Activated CD4-positive, alpha-beta T cell treated with anti-CD3 and anti-CD28 coated beads, Interleukin-2, amount 10 ng/mL, durations not matched to agents 7 days and 5 days (primary cell): ENCODE measurements around the gene DCAKD. TPM values are rescaled to one million over a fixed set of nuclear protein-coding genes. Genes with fewer than 3 reads are reported as not detected.

Experiments used
- CTCF ChIA-PET: fragments of 350-600 bp; sonication (Branson Sonifier 250); formaldehyde crosslinking; loops from one replicate; lab custom pipeline; 2021; ENCODE audit warnings: antibody characterized with exemption; lab: Charles Lee
- POLR2A ChIA-PET: fragments of 350-600 bp; sonication (Branson Sonifier 250); formaldehyde crosslinking; loops from one replicate; lab custom pipeline; 2021; ENCODE audit warnings: antibody characterized with exemption; lab: Charles Lee
- DNase-seq: peaks from one replicate; pipeline ENCODE4 v3.0.0-alpha.2; 2020
- H3K27ac Mint-ChIP-seq: one replicate; pipeline ENCODE4 v1.8.0; 2021; ENCODE audit warnings: mild to moderate bottlenecking, moderate library complexity, mixed read lengths
- H3K27me3 Mint-ChIP-seq: one replicate; pipeline ENCODE4 v1.8.0; 2021; ENCODE audit warnings: mixed read lengths
- H3K36me3 Mint-ChIP-seq: one replicate; pipeline ENCODE4 v1.8.0; 2021; ENCODE audit warnings: low read depth, mixed read lengths
- H3K4me1 Mint-ChIP-seq: one replicate; pipeline ENCODE4 v1.8.0; 2021; ENCODE audit warnings: mixed read lengths
- H3K4me3 Mint-ChIP-seq: one replicate; pipeline ENCODE4 v1.8.0; 2021; ENCODE audit warnings: mild to moderate bottlenecking, moderate library complexity, mixed read lengths
- H3K9me3 Mint-ChIP-seq: one replicate; pipeline ENCODE4 v1.8.0; 2021; ENCODE audit warnings: mixed read lengths
- total RNA-seq, 2 experiments: library from RNA; stranded (reverse); gene quantifications; one replicate each; pipeline ENCODE4 v1.2.3, GENCODE V29; 2021

Gene DCAKD
- total RNA-seq, 2 experiments from 2014 or later, result 36.5 to 38.6 TPM

- POLR2A ChIA-PET, result interaction anchor here (0.6 kb wide), 1 partner anchor 74 kb away, joined by 3 read pairs; no protein-coding TSS in a partner anchor
- CTCF ChIA-PET, result interaction anchor here (0.9 to 3.0 kb wide), 23 partner anchors 10 to 155 kb away, joined by 3 to 14 read pairs (median 4); partner anchors contain the start of genes ACBD4 and EFTUD2
- Mint-ChIP-seq H3K4me1 (peaks cover 21% of the 10 kb centered on the region), H3K27ac (no peak overlapping the region), H3K36me3 (peaks cover 16% of the 10 kb centered on the region), H3K9me3 (no peaks in the 10 kb centered on the region), H3K27me3 (peaks cover 33% of the 10 kb centered on the region), H3K4me3 (no peak overlapping the region)
- DNase-seq, result peak; percentile 63
Observed at GRCh38 chr17:45021607-45022287, 29.7 kb downstream of the DCAKD start.

- no peak overlapping the region for H3K4me3 Mint-ChIP-seq
- peaks cover 21% of the 10 kb centered on the region for H3K4me1 Mint-ChIP-seq
- DNase-seq, result no peak
- H3K9me3 Mint-ChIP-seq, result no peaks in the 10 kb centered on the region
- ChIA-PET POLR2A (interaction anchor here (0.6 kb wide), 1 partner anchor 292 kb away, joined by 3 read pairs; no protein-coding TSS in a partner anchor), CTCF (interaction anchor here (0.7 to 3.0 kb wide), 21 partner anchors 9 to 238 kb away, joined by 3 to 14 read pairs (median 4); partner anchors contain the start of gene ACBD4)
- H3K27ac Mint-ChIP-seq, result no peak overlapping the region
- H3K27me3 Mint-ChIP-seq, result peaks cover 34% of the 10 kb centered on the region
- H3K36me3 Mint-ChIP-seq, result peaks cover 12% of the 10 kb centered on the region
Observed at GRCh38 chr17:45020354-45021138, 30.9 kb downstream of the DCAKD start.

GRCh38 chr17:45018848-45019711 lies 32.4 kb downstream of the DCAKD start:
- ChIA-PET POLR2A (no interaction called here), CTCF (interaction anchor here (0.7 to 1.9 kb wide), 11 partner anchors 10 to 240 kb away, joined by 3 to 6 read pairs (median 4); no protein-coding TSS in a partner anchor)
- no peaks in the 10 kb centered on the region for H3K9me3 Mint-ChIP-seq
- peaks cover 34% of the 10 kb centered on the region for H3K27me3 Mint-ChIP-seq
- peaks cover 11% of the 10 kb centered on the region for H3K36me3 Mint-ChIP-seq
- peak; percentile 29 for DNase-seq
- H3K4me1 Mint-ChIP-seq, result peaks cover 21% of the 10 kb centered on the region
- H3K27ac Mint-ChIP-seq, result peak overlapping the region; percentile 19
- peak overlapping the region; percentile 76 for H3K4me3 Mint-ChIP-seq

GRCh38 chr17:45018514-45018847 lies 33.0 kb downstream of the DCAKD start:
- DNase-seq, result no peak
- ChIA-PET POLR2A (no interaction called here), CTCF (interaction anchor here (0.8 to 1.9 kb wide), 4 partner anchors 9 to 99 kb away, joined by 3 to 6 read pairs (median 4); no protein-coding TSS in a partner anchor)
- Mint-ChIP-seq H3K27me3 (peaks cover 34% of the 10 kb centered on the region), H3K36me3 (peaks cover 8% of the 10 kb centered on the region), H3K9me3 (no peaks in the 10 kb centered on the region), H3K27ac (no peak overlapping the region), H3K4me3 (peak overlapping the region; percentile 76), H3K4me1 (peaks cover 21% of the 10 kb centered on the region)

GRCh38 chr17:45016823-45017222 lies 34.6 kb downstream of the DCAKD start:
- Mint-ChIP-seq H3K4me1 (peaks cover 21% of the 10 kb centered on the region), H3K27me3 (peaks cover 34% of the 10 kb centered on the region), H3K4me3 (no peak overlapping the region), H3K36me3 (peaks cover 8% of the 10 kb centered on the region), H3K27ac (no peak overlapping the region), H3K9me3 (no peaks in the 10 kb centered on the region)
- ChIA-PET CTCF (no interaction called here), POLR2A (no interaction called here)
- DNase-seq, result no peak

GRCh38 chr17:45016237-45016636 lies 35.2 kb downstream of the DCAKD start:
- POLR2A ChIA-PET, result no interaction called here
- CTCF ChIA-PET, result interaction anchor here (0.6 kb wide), 1 partner anchor 156 kb away, joined by 3 read pairs; no protein-coding TSS in a partner anchor
- Mint-ChIP-seq H3K27ac (no peak overlapping the region), H3K4me1 (peaks cover 18% of the 10 kb centered on the region), H3K36me3 (peaks cover 8% of the 10 kb centered on the region), H3K4me3 (no peak overlapping the region), H3K27me3 (peaks cover 31% of the 10 kb centered on the region), H3K9me3 (no peaks in the 10 kb centered on the region)
- no peak for DNase-seq

GRCh38 chr17:45013021-45013997 lies 38.1 kb downstream of the DCAKD start:
- peaks cover under 1% of the 10 kb centered on the region for H3K4me1 Mint-ChIP-seq
- DNase-seq, result no peak
- peaks cover 8% of the 10 kb centered on the region for H3K27me3 Mint-ChIP-seq
- CTCF ChIA-PET, result interaction anchor here (0.6 to 2.4 kb wide), 3 partner anchors 9 to 93 kb away, joined by 3 to 6 read pairs (median 5); no protein-coding TSS in a partner anchor
- no peaks in the 10 kb centered on the region for H3K9me3 Mint-ChIP-seq
- POLR2A ChIA-PET, result no interaction called here
- H3K36me3 Mint-ChIP-seq, result no peaks in the 10 kb centered on the region
- H3K27ac Mint-ChIP-seq, result no peak overlapping the region
- H3K4me3 Mint-ChIP-seq, result no peak overlapping the region

- CTCF ChIA-PET, result interaction anchor here (0.7 to 2.4 kb wide), 4 partner anchors 8 to 91 kb away, joined by 3 to 6 read pairs (median 5); no protein-coding TSS in a partner anchor
- no peak for DNase-seq
- H3K27ac Mint-ChIP-seq, result no peak overlapping the region
- no peaks in the 10 kb centered on the region for H3K9me3 Mint-ChIP-seq
- H3K36me3 Mint-ChIP-seq, result no peaks in the 10 kb centered on the region
- H3K4me1 Mint-ChIP-seq, result no peaks in the 10 kb centered on the region
- POLR2A ChIA-PET, result no interaction called here
- peaks cover 11% of the 10 kb centered on the region for H3K27me3 Mint-ChIP-seq
- no peak overlapping the region for H3K4me3 Mint-ChIP-seq
Observed at GRCh38 chr17:45011767-45012166, 39.7 kb downstream of the DCAKD start.

GRCh38 chr17:45009676-45010467 lies 41.6 kb downstream of the DCAKD start:
- H3K9me3 Mint-ChIP-seq, result no peaks in the 10 kb centered on the region
- no peak overlapping the region for H3K4me3 Mint-ChIP-seq
- POLR2A ChIA-PET, result no interaction called here
- no peak overlapping the region for H3K27ac Mint-ChIP-seq
- no peak for DNase-seq
- H3K36me3 Mint-ChIP-seq, result no peaks in the 10 kb centered on the region
- CTCF ChIA-PET, result interaction anchor here (0.8 to 1.1 kb wide), 3 partner anchors 9 to 90 kb away, joined by 3 read pairs; no protein-coding TSS in a partner anchor
- peaks cover 14% of the 10 kb centered on the region for H3K27me3 Mint-ChIP-seq
- H3K4me1 Mint-ChIP-seq, result no peaks in the 10 kb centered on the region

GRCh38 chr17:45008216-45008615 lies 43.2 kb downstream of the DCAKD start:
- H3K27ac Mint-ChIP-seq, result no peak overlapping the region

More at GRCh38 chr17:45008216-45008615, 43.2 kb downstream of the DCAKD start:
- Mint-ChIP-seq H3K4me3 (no peak overlapping the region), H3K27me3 (peaks cover 18% of the 10 kb centered on the region), H3K4me1 (no peaks in the 10 kb centered on the region), H3K9me3 (no peaks in the 10 kb centered on the region), H3K36me3 (no peaks in the 10 kb centered on the region)
- ChIA-PET POLR2A (no interaction called here), CTCF (interaction anchor here (1.2 kb wide), 1 partner anchor 10 kb away, joined by 3 read pairs; no protein-coding TSS in a partner anchor)
- no peak for DNase-seq
